HepG2 (cell line): ENCODE data around the gene CDC20. TPM values are rescaled to one million over a fixed set of nuclear protein-coding genes. Genes with fewer than 3 reads are reported as not detected.

Experiments used
- AHR ChIP-seq: IDR thresholded peaks from 2 replicates; pipeline ENCODE4 v1.6.1; 2018; ENCODE audit warnings: missing genetic modification reagents, missing compliant biosample characterization
- CENPX ChIP-seq: sonication (generic); formaldehyde crosslinking; IDR thresholded peaks from 2 replicates; pipeline ENCODE4 v1.9.0; 2021; ENCODE audit warnings: mild to moderate bottlenecking, missing genetic modification reagents, moderate library complexity
- FOXA1 ChIP-seq, 2 experiments: fragments of 450-650 bp in 1 of 2; sonication (generic) in 1 of 2; formaldehyde crosslinking in 1 of 2; IDR thresholded peaks; 2 replicates each; pipeline versions ENCODE4 v1.4.0 to v1.6.1; 2016 to 2020; ENCODE audit warnings: missing genetic modification reagents in 1 of 2
- FOXM1 ChIP-seq: sonication (generic); formaldehyde crosslinking; IDR thresholded peaks from 2 replicates; pipeline ENCODE4 v1.5.0; 2020; ENCODE audit warnings: missing genetic modification reagents
- HMG20A ChIP-seq: IDR thresholded peaks from 2 replicates; pipeline ENCODE4 v1.6.1; 2016; ENCODE audit warnings: borderline replicate concordance
- LRRFIP1 ChIP-seq: sonication (generic); formaldehyde crosslinking; conservative IDR thresholded peaks from 2 replicates; pipeline ENCODE4 v1.4.0; 2020; ENCODE audit warnings: missing genetic modification reagents
- RORA ChIP-seq: sonication (generic); formaldehyde crosslinking; IDR thresholded peaks from 2 replicates; pipeline ENCODE4 v1.5.0; 2020; ENCODE audit warnings: mild to moderate bottlenecking, missing genetic modification reagents, moderate library complexity
- SMARCE1 ChIP-seq: fragments of 450-650 bp; IDR thresholded peaks from 2 replicates; pipeline ENCODE4 v1.6.1; 2017; ENCODE audit warnings: borderline replicate concordance
- TSC22D2 ChIP-seq: sonication (generic); formaldehyde crosslinking; IDR thresholded peaks from 2 replicates; pipeline ENCODE4 v1.5.1; 2020; ENCODE audit warnings: missing genetic modification reagents, mild to moderate bottlenecking, borderline replicate concordance
- ZBTB10 ChIP-seq: sonication (generic); formaldehyde crosslinking; IDR thresholded peaks from 2 replicates; pipeline ENCODE4 v1.4.0; 2020; ENCODE audit warnings: missing genetic modification reagents, borderline replicate concordance
- ZNF20 ChIP-seq: sonication (generic); formaldehyde crosslinking; IDR thresholded peaks from 2 replicates; pipeline ENCODE4 v1.4.0; 2020; ENCODE audit warnings: mild to moderate bottlenecking, moderate library complexity, missing genetic modification reagents
- ZNF460 ChIP-seq: sonication (generic); formaldehyde crosslinking; IDR thresholded peaks from 2 replicates; pipeline ENCODE4 v1.5.1; 2020; ENCODE audit warnings: missing genetic modification reagents, mild to moderate bottlenecking, borderline replicate concordance
- ZNF577 ChIP-seq: sonication (generic); formaldehyde crosslinking; IDR thresholded peaks from 2 replicates; pipeline ENCODE4 v1.4.0; 2020; ENCODE audit warnings: mild to moderate bottlenecking, low read depth, missing genetic modification reagents, borderline replicate concordance
- ZNF615 ChIP-seq: sonication (generic); formaldehyde crosslinking; IDR thresholded peaks from 2 replicates; pipeline ENCODE4 v1.5.0; 2020; ENCODE audit warnings: mild to moderate bottlenecking, missing genetic modification reagents, borderline replicate concordance
- ZXDC ChIP-seq: sonication (generic); formaldehyde crosslinking; IDR thresholded peaks from 2 replicates; pipeline ENCODE4 v1.5.0; 2020; ENCODE audit warnings: mild to moderate bottlenecking, missing genetic modification reagents
- polyA plus RNA-seq, 8 experiments: library from polyadenylated mRNA; depleted of rRNA in 3 of 8; stranded (reverse) in 7 of 8; unstranded in 1 of 8; fragments of >200 nt; fragmentation: Illumina TruSeq in 4 of 8; extraction: Trizol in 4 of 8; gene quantifications; 2 replicates each; pipeline versions ENCODE4 v1.2.1 to v1.2.3, GENCODE V29; 2011 to 2016; ENCODE audit warnings: low read depth in 4 of 8, missing spikeins in 1 of 8, mixed read lengths in 1 of 8; ENCODE audit not compliant: insufficient read depth in 1 of 8
- total RNA-seq, 5 experiments: library from RNA; depleted of rRNA; stranded (reverse); fragments of >200 nt; fragmentation: Illumina TruSeq; extraction: Trizol; gene quantifications; 2 replicates each; pipeline ENCODE4 v1.2.3, GENCODE V29; 2016; ENCODE audit warnings: low read depth in 1 of 5
- TF ChIP-seq, protein P1 (sequence below): sonication (generic); formaldehyde crosslinking; conservative IDR thresholded peaks from 2 replicates; pipeline ENCODE4 v1.8.0; 2022; ENCODE audit warnings: mild to moderate bottlenecking, moderate library complexity, missing genetic modification reagents
- TF ChIP-seq, protein P2 (sequence below): sonication (generic); formaldehyde crosslinking; IDR thresholded peaks from 2 replicates; pipeline ENCODE4 v1.4.0; 2020; ENCODE audit warnings: mild to moderate bottlenecking, missing genetic modification reagents

The CDC20 gene
- total and polyA plus RNA-seq, 2 of the 13 experiments (the other 11 are each of a cell fraction or from before 2014, with no cell fraction given) = 57.9 to 90.0 TPM

GRCh38 chr1:43367904-43368645 lies 9.3 kb downstream of the CDC20 start, which contains the start of gene ELOVL1 (continued):
- TF ChIP-seq ZBTB10 = 0 out of 2 replicates have a peak, but pooled peaks have one; percentile 51
- TF ChIP-seq SMARCE1 = no peak
- TF ChIP-seq, protein P1, sequence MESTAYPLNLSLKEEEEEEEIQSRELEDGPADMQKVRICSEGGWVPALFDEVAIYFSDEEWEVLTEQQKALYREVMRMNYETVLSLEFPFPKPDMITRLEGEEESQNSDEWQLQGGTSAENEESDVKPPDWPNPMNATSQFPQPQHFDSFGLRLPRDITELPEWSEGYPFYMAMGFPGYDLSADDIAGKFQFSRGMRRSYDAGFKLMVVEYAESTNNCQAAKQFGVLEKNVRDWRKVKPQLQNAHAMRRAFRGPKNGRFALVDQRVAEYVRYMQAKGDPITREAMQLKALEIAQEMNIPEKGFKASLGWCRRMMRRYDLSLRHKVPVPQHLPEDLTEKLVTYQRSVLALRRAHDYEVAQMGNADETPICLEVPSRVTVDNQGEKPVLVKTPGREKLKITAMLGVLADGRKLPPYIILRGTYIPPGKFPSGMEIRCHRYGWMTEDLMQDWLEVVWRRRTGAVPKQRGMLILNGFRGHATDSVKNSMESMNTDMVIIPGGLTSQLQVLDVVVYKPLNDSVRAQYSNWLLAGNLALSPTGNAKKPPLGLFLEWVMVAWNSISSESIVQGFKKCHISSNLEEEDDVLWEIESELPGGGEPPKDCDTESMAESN (CRISPR knock-in tag) = no peak; the same call in 1 of the 2 replicates
- 0 out of 2 replicates have a peak, but pooled peaks have one; percentile 51 for TF ChIP-seq ZXDC (CRISPR knock-in tag)
- no peak for TF ChIP-seq ZNF615 (CRISPR knock-in tag)
- no peak for TF ChIP-seq ZNF460 (CRISPR knock-in tag)
- no peak for TF ChIP-seq FOXA1 (IDR thresholded peaks at IDR 0.05)
- peak; percentile 44; the same call in 1 of the 2 replicates for TF ChIP-seq FOXA1 (CRISPR knock-in tag; IDR thresholded peaks at IDR 0.05)
- TF ChIP-seq AHR = 0 out of 2 replicates have a peak, but pooled peaks have one; percentile 74
- TF ChIP-seq, protein P2, sequence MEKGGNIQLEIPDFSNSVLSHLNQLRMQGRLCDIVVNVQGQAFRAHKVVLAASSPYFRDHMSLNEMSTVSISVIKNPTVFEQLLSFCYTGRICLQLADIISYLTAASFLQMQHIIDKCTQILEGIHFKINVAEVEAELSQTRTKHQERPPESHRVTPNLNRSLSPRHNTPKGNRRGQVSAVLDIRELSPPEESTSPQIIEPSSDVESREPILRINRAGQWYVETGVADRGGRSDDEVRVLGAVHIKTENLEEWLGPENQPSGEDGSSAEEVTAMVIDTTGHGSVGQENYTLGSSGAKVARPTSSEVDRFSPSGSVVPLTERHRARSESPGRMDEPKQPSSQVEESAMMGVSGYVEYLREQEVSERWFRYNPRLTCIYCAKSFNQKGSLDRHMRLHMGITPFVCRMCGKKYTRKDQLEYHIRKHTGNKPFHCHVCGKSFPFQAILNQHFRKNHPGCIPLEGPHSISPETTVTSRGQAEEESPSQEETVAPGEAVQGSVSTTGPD (CRISPR knock-in tag) = no peak
- TF ChIP-seq RORA (CRISPR knock-in tag) = no peak
- TF ChIP-seq TSC22D2 (CRISPR knock-in tag) = no peak
- no peak for TF ChIP-seq FOXM1 (CRISPR knock-in tag)
- peak; percentile 54; the same call in 1 of the 2 replicates for TF ChIP-seq HMG20A
- no peak for TF ChIP-seq LRRFIP1 (CRISPR knock-in tag)
- TF ChIP-seq CENPX (CRISPR knock-in tag) = no peak
- no peak for TF ChIP-seq ZNF20
- no peak for TF ChIP-seq ZNF577 (CRISPR knock-in tag)
